Immature natural killer cell (primary cell): ENCODE results near the gene RETREG1. TPM values are rescaled to one million over a fixed set of nuclear protein-coding genes. Genes with fewer than 3 reads are reported as not detected.
"Not testable (repeated sequence)": the region's sequence is repeated elsewhere in the genome, so short reads cannot be mapped to it uniquely, and the experiment has no call there.

Experiments
- DNase-seq, 3 donors: peaks; one replicate each; pipeline ENCODE4 v3.0.0; 2022; ENCODE audit warnings: mixed read lengths in 1 of 3
- H3K27ac Mint-ChIP-seq, 6 donors: one replicate each; pipeline ENCODE4 v1.8.0; 2020; ENCODE audit warnings: mixed read lengths in 6 of 6, mild to moderate bottlenecking in 5 of 6, inconsistent platforms in 4 of 6, moderate library complexity in 3 of 6
- H3K27me3 Mint-ChIP-seq, 3 donors: one replicate each; pipeline ENCODE4 v1.8.0; 2020 to 2021; ENCODE audit warnings: low read depth in 3 of 3, mild to moderate bottlenecking in 3 of 3, mixed read lengths in 3 of 3, moderate library complexity in 3 of 3, inconsistent platforms in 1 of 3
- H3K36me3 Mint-ChIP-seq, 3 donors: one replicate each; pipeline ENCODE4 v1.8.0; 2020; ENCODE audit warnings: mixed read lengths in 3 of 3, inconsistent platforms in 2 of 3, mild to moderate bottlenecking in 2 of 3
- H3K4me1 Mint-ChIP-seq, 2 donors: one replicate each; pipeline ENCODE4 v1.8.0; 2020; ENCODE audit warnings: inconsistent platforms in 2 of 2, mild to moderate bottlenecking in 2 of 2, mixed read lengths in 2 of 2, moderate library complexity in 1 of 2
- H3K4me3 Mint-ChIP-seq, 5 donors: one replicate each; pipeline ENCODE4 v1.8.0; 2020; ENCODE audit warnings: mild to moderate bottlenecking in 5 of 5, mixed read lengths in 5 of 5, inconsistent platforms in 3 of 5, moderate library complexity in 3 of 5
- H3K9me3 Mint-ChIP-seq, 6 donors: one replicate each; pipeline ENCODE4 v1.8.0; 2020; ENCODE audit warnings: mild to moderate bottlenecking in 6 of 6, mixed read lengths in 6 of 6, inconsistent platforms in 4 of 6, moderate library complexity in 3 of 6
- polyA plus RNA-seq, 3 donors: library from polyadenylated mRNA; unstranded; fragments of 300-500 nt; fragmentation: Illumina TruSeq; gene quantifications; one replicate each; pipeline ENCODE4 v1.2.3, GENCODE V29; 2021

The RETREG1 gene
- polyA plus RNA-seq, 3 donors from 2014 or later, result 2.8 to 5.6 (median 3.6) TPM

GRCh38 chr5:16487456-16487855, 129.3 kb downstream of the RETREG1 start:
- no peaks in the 10 kb centered on the region for H3K4me1 Mint-ChIP-seq
- H3K4me3 Mint-ChIP-seq, result no peak overlapping the region
- no peak for DNase-seq
- H3K36me3 Mint-ChIP-seq, result no peaks in the 10 kb centered on the region
- peaks cover 0 to 3% (median 2%) of the 10 kb centered on the region in 3 donors for H3K27me3 Mint-ChIP-seq
- no peak overlapping the region for H3K27ac Mint-ChIP-seq
- H3K9me3 Mint-ChIP-seq, result no peaks in the 10 kb centered on the region

DNA sequence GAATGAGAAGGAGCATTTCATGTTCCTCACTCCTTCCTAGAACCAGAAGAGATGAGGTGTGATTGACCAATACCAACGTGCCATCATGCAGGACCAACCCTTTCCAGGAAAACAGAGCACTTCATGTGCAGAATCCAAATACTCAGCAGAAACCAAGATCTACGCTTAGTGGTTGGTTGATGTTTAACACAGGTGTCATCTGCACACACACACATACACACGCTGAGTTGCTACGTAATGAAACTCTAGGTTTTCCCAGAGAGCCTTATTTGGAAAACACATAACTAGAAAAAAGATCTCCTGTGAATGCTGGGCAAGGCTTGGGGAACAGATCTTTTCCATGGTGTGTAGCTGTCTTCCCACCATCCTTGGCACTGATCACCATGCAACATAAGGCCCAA, 130.1 kb downstream of the RETREG1 start:
- no peak overlapping the region for H3K27ac Mint-ChIP-seq
- H3K27me3 Mint-ChIP-seq, result peaks cover 0 to 3% (median 2%) of the 10 kb centered on the region in 3 donors
- H3K4me3 Mint-ChIP-seq, result no peak overlapping the region
- no peak for DNase-seq
- H3K9me3 Mint-ChIP-seq, result no peaks in the 10 kb centered on the region
- H3K36me3 Mint-ChIP-seq, result no peaks in the 10 kb centered on the region
- no peaks in the 10 kb centered on the region for H3K4me1 Mint-ChIP-seq

DNA sequence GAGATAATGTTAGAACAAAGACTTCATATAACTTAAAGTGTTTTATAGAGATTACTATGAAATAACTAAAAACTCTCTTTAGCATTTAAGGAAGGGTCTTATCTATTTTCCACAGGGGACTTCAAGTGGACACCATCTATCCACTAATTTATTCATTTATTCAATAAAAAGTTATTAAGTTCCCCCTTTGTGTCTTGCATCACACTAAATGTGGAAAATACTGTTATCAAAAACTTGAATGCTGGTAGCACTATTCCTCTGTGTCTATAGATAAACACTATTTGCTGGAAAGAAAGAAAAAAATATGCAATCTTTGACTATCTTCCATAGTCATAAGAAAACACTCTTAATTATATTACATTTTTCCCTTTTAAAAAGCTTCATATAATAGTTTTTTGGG, 131.1 kb downstream of the RETREG1 start:
- no peak overlapping the region for H3K27ac Mint-ChIP-seq
- H3K9me3 Mint-ChIP-seq, result no peaks in the 10 kb centered on the region
- H3K4me1 Mint-ChIP-seq, result no peaks in the 10 kb centered on the region
- H3K27me3 Mint-ChIP-seq, result peaks cover 0 to 2% (median 0%) of the 10 kb centered on the region in 3 donors
- H3K36me3 Mint-ChIP-seq, result no peaks in the 10 kb centered on the region
- H3K4me3 Mint-ChIP-seq, result no peak overlapping the region
- no peak for DNase-seq

GRCh38 chr5:16484081-16484480, 132.7 kb downstream of the RETREG1 start:
- no peak for DNase-seq
- Mint-ChIP-seq H3K4me1 (no peaks in the 10 kb centered on the region), H3K4me3 (no peak overlapping the region), H3K27me3 (peaks cover 0 to 4% (median 0%) of the 10 kb centered on the region in 3 donors), H3K27ac (no peak overlapping the region), H3K9me3 (no peaks in the 10 kb centered on the region), H3K36me3 (no peaks in the 10 kb centered on the region)

- Mint-ChIP-seq H3K27ac (no peak overlapping the region), H3K27me3 (peaks cover 0 to 6% (median 0%) of the 10 kb centered on the region in 3 donors), H3K9me3 (no peaks in the 10 kb centered on the region), H3K36me3 (no peaks in the 10 kb centered on the region), H3K4me3 (no peak overlapping the region), H3K4me1 (no peaks in the 10 kb centered on the region)
- no peak for DNase-seq
These were observed 133.4 kb downstream of the RETREG1 start for GRCh38 chr5:16483361-16483760.

DNA sequence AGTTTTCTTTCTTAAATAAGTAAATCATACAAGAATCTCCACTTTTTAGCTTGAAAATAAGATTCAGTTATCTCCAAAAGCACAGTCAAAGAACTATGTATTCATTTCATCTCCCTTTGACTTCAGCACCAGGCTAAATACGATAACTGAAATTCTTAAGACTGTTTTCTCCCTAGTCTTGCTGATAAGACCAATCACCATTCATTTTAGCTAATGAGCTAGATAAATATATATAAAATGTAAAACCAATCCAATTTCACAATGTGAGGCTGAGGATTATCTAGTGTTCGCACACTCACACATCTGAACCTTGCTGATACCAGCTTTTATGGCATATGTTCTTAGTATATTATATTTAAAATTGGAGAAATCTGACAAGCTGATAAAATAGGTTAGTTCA, 133.9 kb downstream of the RETREG1 start:
- Mint-ChIP-seq H3K36me3 (no peaks in the 10 kb centered on the region), H3K27ac (no peak overlapping the region), H3K4me3 (no peak overlapping the region), H3K9me3 (no peaks in the 10 kb centered on the region), H3K4me1 (no peaks in the 10 kb centered on the region), H3K27me3 (peaks cover 0 to 6% (median 0%) of the 10 kb centered on the region in 3 donors)
- DNase-seq, result no peak

GRCh38 chr5:16480821-16481538, 135.8 kb downstream of the RETREG1 start:
- Mint-ChIP-seq H3K36me3 (no peaks in the 10 kb centered on the region), H3K27ac (no peak overlapping the region), H3K27me3 (peaks cover 0 to 6% (median 0%) of the 10 kb centered on the region in 3 donors), H3K9me3 (no peaks in the 10 kb centered on the region), H3K4me3 (no peak overlapping the region), H3K4me1 (no peaks in the 10 kb centered on the region)
- no peak for DNase-seq

GRCh38 chr5:16480144-16480543, 136.7 kb downstream of the RETREG1 start:
- H3K27ac Mint-ChIP-seq, result no peak overlapping the region
- H3K4me1 Mint-ChIP-seq, result no peaks in the 10 kb centered on the region
- H3K4me3 Mint-ChIP-seq, result no peak overlapping the region
- no peaks in the 10 kb centered on the region for H3K9me3 Mint-ChIP-seq
- peaks cover 0 to 6% (median 0%) of the 10 kb centered on the region in 3 donors for H3K27me3 Mint-ChIP-seq
- no peak for DNase-seq
- H3K36me3 Mint-ChIP-seq, result no peaks in the 10 kb centered on the region

- H3K9me3 Mint-ChIP-seq, result no peaks in the 10 kb centered on the region
- H3K4me3 Mint-ChIP-seq, result no peak overlapping the region
- no peaks in the 10 kb centered on the region for H3K36me3 Mint-ChIP-seq
- no peak for DNase-seq
- no peak overlapping the region for H3K27ac Mint-ChIP-seq
- H3K27me3 Mint-ChIP-seq, result peaks cover 0 to 6% (median 0%) of the 10 kb centered on the region in 3 donors
- H3K4me1 Mint-ChIP-seq, result no peaks in the 10 kb centered on the region
These were observed 139.3 kb downstream of the RETREG1 start for GRCh38 chr5:16477541-16477940.

DNA sequence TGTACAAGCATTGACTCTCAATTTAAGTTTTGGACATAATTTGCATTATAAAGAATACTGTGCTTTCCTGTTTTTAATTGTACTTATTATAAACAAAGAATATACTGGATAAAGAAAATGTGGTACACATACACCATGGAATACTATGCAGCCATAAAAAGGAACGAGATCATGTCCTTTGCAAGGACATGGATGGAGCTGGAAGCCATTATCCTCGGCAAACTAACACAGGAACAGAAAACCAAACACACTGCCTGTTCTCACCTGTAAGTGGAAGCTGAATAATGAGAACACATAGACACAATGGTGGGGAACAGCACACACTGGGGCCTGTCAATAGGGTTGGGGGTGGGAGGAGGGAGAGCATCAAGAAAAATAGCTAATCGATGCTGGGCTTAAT, 140.4 kb downstream of the RETREG1 start:
- H3K4me3 Mint-ChIP-seq, H3K27ac Mint-ChIP-seq, H3K27me3 Mint-ChIP-seq, H3K36me3 Mint-ChIP-seq, H3K9me3 Mint-ChIP-seq, H3K4me1 Mint-ChIP-seq, DNase-seq: not testable (repeated sequence)

GRCh38 chr5:16471387-16471786, 145.4 kb downstream of the RETREG1 start:
- peaks cover 0 to 4% (median 0%) of the 10 kb centered on the region in 3 donors for H3K36me3 Mint-ChIP-seq
- no peak overlapping the region for H3K27ac Mint-ChIP-seq
- H3K4me3 Mint-ChIP-seq, result no peak overlapping the region
- H3K9me3 Mint-ChIP-seq, result no peaks in the 10 kb centered on the region
- DNase-seq, result no peak
- peaks cover 20 to 35% of the 10 kb centered on the region in 2 donors for H3K4me1 Mint-ChIP-seq
- H3K27me3 Mint-ChIP-seq, result peaks cover 0 to 4% (median under 1%) of the 10 kb centered on the region in 3 donors

DNA sequence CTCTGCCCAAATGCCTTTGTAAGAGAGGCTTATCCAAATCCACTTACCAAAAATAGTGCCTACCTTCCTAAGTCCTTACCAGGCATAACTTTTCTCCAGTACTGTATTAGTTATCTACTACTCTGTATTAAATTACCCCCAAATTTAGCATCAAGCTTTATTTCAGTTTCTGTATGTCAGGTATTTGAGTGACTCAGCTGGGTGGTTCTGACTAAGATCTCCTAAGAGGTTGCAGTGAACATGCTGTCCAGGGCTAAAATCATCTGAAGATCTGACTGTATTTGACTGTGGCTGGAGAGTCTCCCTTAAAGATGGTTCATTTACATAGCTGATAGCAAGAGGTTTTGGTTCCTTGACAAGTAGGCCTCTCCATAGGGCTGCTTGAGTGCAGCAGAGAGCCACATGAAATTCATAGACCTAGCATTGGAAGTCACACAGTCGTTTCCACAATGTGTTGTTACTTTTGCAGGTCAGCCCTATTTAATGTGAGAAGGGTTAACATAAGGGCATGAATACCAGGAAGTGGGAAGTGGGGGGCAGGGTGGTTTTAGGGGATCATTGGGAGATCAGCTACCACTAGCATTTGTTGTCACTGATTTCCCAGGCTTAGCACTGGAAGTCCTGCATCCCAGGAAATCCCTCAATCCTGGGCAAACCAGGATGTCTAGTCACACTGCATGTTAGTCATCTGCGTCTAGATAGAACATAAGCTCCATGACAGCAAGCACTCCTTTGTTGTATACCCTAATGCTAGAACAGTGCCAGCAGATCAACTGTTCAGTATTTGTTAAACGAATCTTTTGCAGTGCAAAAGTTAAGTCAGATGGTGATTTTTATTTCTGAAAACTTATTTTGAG, 149.2 kb downstream of the RETREG1 start:
- peaks cover 56 to 72% of the 10 kb centered on the region in 2 donors for H3K4me1 Mint-ChIP-seq
- DNase-seq, result no peak
- H3K9me3 Mint-ChIP-seq, result no peaks in the 10 kb centered on the region
- peak overlapping the region; percentile 96 to 99 (median 97) for H3K4me3 Mint-ChIP-seq
- H3K27me3 Mint-ChIP-seq, result peaks cover 4 to 12% (median 9%) of the 10 kb centered on the region in 3 donors
- peak overlapping the region in 5 of 6 donors; percentile 31 to 99 (median 91) for H3K27ac Mint-ChIP-seq
- H3K36me3 Mint-ChIP-seq, result peaks cover 3 to 16% (median 7%) of the 10 kb centered on the region in 3 donors

- peak within 1 kb of the TSS; percentile 96 to 99 (median 97) for H3K4me3 Mint-ChIP-seq
- peak within 1 kb of the TSS; percentile 95 to 99 (median 96) for H3K27ac Mint-ChIP-seq
- H3K36me3 Mint-ChIP-seq, result peaks cover 12 to 32% (median 15%) of the 10 kb centered on the region in 3 donors
- H3K27me3 Mint-ChIP-seq, result peaks cover 4 to 15% (median 9%) of the 10 kb centered on the region in 3 donors
- DNase-seq, result peak; percentile 86 to 89 (median 89)
- H3K4me1 Mint-ChIP-seq, result peaks cover 71 to 88% of the 10 kb centered on the region in 2 donors
- no peaks in the 10 kb centered on the region for H3K9me3 Mint-ChIP-seq
These were observed 151.0 kb downstream of the RETREG1 start, which contains the start of gene ZNF622 for GRCh38 chr5:16465544-16466432. TSS of gene ZNF622 (minus strand) at chr5:16465800. CDS start at chr5:16465665, 135 bp downstream.
